Aorta (tissue), 5 donors: ENCODE measurements around the gene TNRC18. TPM values are rescaled to one million over a fixed set of nuclear protein-coding genes. Genes with fewer than 3 reads are reported as not detected.

Source experiments
- ATAC-seq: fragments of 200-7000 bp; cut with Tn5 transposase; one replicate; pipeline ENCODE4 v1.9.1; 2022; ENCODE audit warnings: moderate library complexity; ENCODE audit not compliant: low FRiP score
- DNase-seq, 2 donors: peaks; one replicate each; pipeline ENCODE4 v3.0.0-alpha.2; 2020
- H3K27ac ChIP-seq, 2 donors: one replicate each; pipeline ENCODE4 v1.5.1; 2013; ENCODE audit warnings: low read length in 2 of 2, mild to moderate bottlenecking in 2 of 2, moderate library complexity in 2 of 2, control low read depth in 1 of 2, inconsistent platforms in 1 of 2, low read depth in 1 of 2
- H3K27me3 ChIP-seq, 2 donors: one replicate each; pipeline ENCODE4 v1.6.1; 2013; ENCODE audit warnings: control low read depth in 1 of 2, low read length in 1 of 2, mild to moderate bottlenecking in 1 of 2, moderate library complexity in 1 of 2; ENCODE audit not compliant: insufficient read depth in 2 of 2, control insufficient read depth in 1 of 2
- H3K36me3 ChIP-seq, 2 donors: one replicate each; pipeline ENCODE4 v1.6.1; 2013; ENCODE audit warnings: control low read depth in 1 of 2, low read length in 1 of 2, mild to moderate bottlenecking in 1 of 2; ENCODE audit not compliant: insufficient read depth in 2 of 2, control insufficient read depth in 1 of 2
- H3K4me1 ChIP-seq, 2 donors: one replicate each; pipeline ENCODE4 v1.6.1; 2013; ENCODE audit warnings: low read length in 2 of 2, control low read depth in 1 of 2, mild to moderate bottlenecking in 1 of 2, moderate library complexity in 1 of 2; ENCODE audit not compliant: insufficient read depth in 2 of 2, control insufficient read depth in 1 of 2
- H3K4me3 ChIP-seq, 2 donors: one replicate each; pipeline ENCODE4 v1.5.1; 2013; ENCODE audit warnings: low read length in 2 of 2, control low read depth in 1 of 2, mild to moderate bottlenecking in 1 of 2
- H3K9me3 ChIP-seq: one replicate; pipeline ENCODE4 v1.6.1; 2013; ENCODE audit warnings: mild to moderate bottlenecking, low read length; ENCODE audit not compliant: control insufficient read depth
- WGBS, 2 donors: extraction: QIAGEN DNeasy Blood & Tissue Kit; methylation state at CpG; one replicate each; pipeline ENCODE4 v1.1.7; 2013; 5-methylcytosine and 5-hydroxymethylcytosine counted together
- intact Hi-C, 2 donors: fragments of 100-400 bp; cut with DNase I; formaldehyde crosslinking; loops; one replicate each; pipeline versions ENCODE4 v1.14.2 to v1.15.0; 2022
- polyA plus RNA-seq, 2 donors: library from polyadenylated mRNA; stranded (reverse); fragments of 200-250 nt; gene quantifications; one replicate each; pipeline ENCODE4 v1.2.3, GENCODE V29; 2013
- total RNA-seq, 2 donors: library from RNA; stranded (reverse); fragmentation: NEBNext Ultra II Directional; extraction: Animal tissue kit (Norgen Biotek cat#: 25700); gene quantifications; one replicate each; pipeline ENCODE4 v1.2.1, GENCODE V29; 2021
- donor health status: healthy with polysubstance abuse.
- donor health status: Bipolar disorder and iron deficiency.
- donor health status: DM: no; HTN: no; CAD: no.
- donor health status: DM: no; HTN: no; CAD: no.
- donor health status: DM: yes; HTN: yes; CAD: no.

Gene TNRC18
- total and polyA plus RNA-seq, 4 donors: 41.8 to 132 (median 78.2) TPM

GRCh38 chr7:5442757-5443305, 19.2 kb upstream of the TNRC18 start:
- H3K9me3 ChIP-seq: no peaks in the 10 kb centered on the region
- no peak for DNase-seq
- H3K27me3 ChIP-seq: no peaks in the 10 kb centered on the region
- WGBS, 2 donors: 53 to 56% methylated on average over 20 of the region's 20 CpGs
- H3K4me3 ChIP-seq: no peak overlapping the region
- H3K27ac ChIP-seq: no peak overlapping the region
- H3K36me3 ChIP-seq: no peaks in the 10 kb centered on the region
- intact Hi-C loops: no loop called here
- H3K4me1 ChIP-seq: no peaks in the 10 kb centered on the region
- no peak for ATAC-seq

GRCh38 chr7:5441840-5442503, 18.3 kb upstream of the TNRC18 start:
- WGBS, 2 donors: 60 to 66% methylated on average over 11 of the region's 11 CpGs
- DNase-seq: no peak

GRCh38 chr7:5439572-5440496, 16.2 kb upstream of the TNRC18 start:
- Histone ChIP-seq H3K4me3 (no peak overlapping the region), H3K9me3 (no peaks in the 10 kb centered on the region), H3K27ac (no peak overlapping the region), H3K27me3 (no peaks in the 10 kb centered on the region), H3K36me3 (no peaks in the 10 kb centered on the region), H3K4me1 (no peaks in the 10 kb centered on the region)
- 89% methylated on average over 23 to 24 of the region's 24 CpGs for WGBS, 2 donors
- no peak for DNase-seq
- no peak for ATAC-seq
- intact Hi-C loops: no loop called here

More at GRCh38 chr7:5441840-5442503, 18.3 kb upstream of the TNRC18 start:
- intact Hi-C loops: no loop called here
- H3K27me3 ChIP-seq: no peaks in the 10 kb centered on the region
- no peaks in the 10 kb centered on the region for H3K4me1 ChIP-seq
- H3K4me3 ChIP-seq: no peak overlapping the region
- H3K27ac ChIP-seq: no peak overlapping the region
- H3K9me3 ChIP-seq: no peaks in the 10 kb centered on the region
- ATAC-seq: no peak
- H3K36me3 ChIP-seq: no peaks in the 10 kb centered on the region

- Histone ChIP-seq H3K4me1 (no peaks in the 10 kb centered on the region), H3K9me3 (no peaks in the 10 kb centered on the region), H3K4me3 (no peak overlapping the region), H3K36me3 (no peaks in the 10 kb centered on the region), H3K27me3 (no peaks in the 10 kb centered on the region), H3K27ac (no peak overlapping the region)
- 73 to 80% methylated on average over 3 of the region's 3 CpGs for WGBS, 2 donors
- ATAC-seq: no peak
- intact Hi-C loops: no loop called here
- DNase-seq: no peak
Observed at GRCh38 chr7:5439209-5439571, 15.6 kb upstream of the TNRC18 start.

- Histone ChIP-seq H3K4me1 (no peaks in the 10 kb centered on the region), H3K36me3 (no peaks in the 10 kb centered on the region), H3K4me3 (no peak overlapping the region), H3K27me3 (no peaks in the 10 kb centered on the region), H3K9me3 (no peaks in the 10 kb centered on the region), H3K27ac (no peak overlapping the region)
- ATAC-seq (no peak), DNase-seq (no peak)
- intact Hi-C loops: no loop called here
- WGBS, 2 donors: 6 to 17% methylated on average over 5 of the region's 5 CpGs
Observed at GRCh38 chr7:5437987-5438386, 14.4 kb upstream of the TNRC18 start.

- Histone ChIP-seq H3K9me3 (no peaks in the 10 kb centered on the region), H3K27me3 (no peaks in the 10 kb centered on the region), H3K4me3 (no peak overlapping the region), H3K36me3 (no peaks in the 10 kb centered on the region), H3K4me1 (no peaks in the 10 kb centered on the region), H3K27ac (no peak overlapping the region)
- WGBS, 2 donors: 96 to 99% methylated on average over 6 of the region's 6 CpGs
- intact Hi-C loops: no loop called here
- DNase-seq: no peak
- ATAC-seq: no peak
Observed at GRCh38 chr7:5437348-5437892, 13.8 kb upstream of the TNRC18 start.

- 93 to 96% methylated on average over 5 of the region's 5 CpGs for WGBS, 2 donors
- intact Hi-C loops: no loop called here
Observed at GRCh38 chr7:5436003-5436678, 12.5 kb upstream of the TNRC18 start.

GRCh38 chr7:5435291-5436002, 11.8 kb upstream of the TNRC18 start:
- intact Hi-C loops: no loop called here
- no peaks in the 10 kb centered on the region for H3K9me3 ChIP-seq
- H3K27me3 ChIP-seq: no peaks in the 10 kb centered on the region
- ATAC-seq (no peak), DNase-seq (no peak)
- no peaks in the 10 kb centered on the region for H3K4me1 ChIP-seq
- no peak overlapping the region for H3K4me3 ChIP-seq
- WGBS, 2 donors: 91% methylated on average over 12 of the region's 12 CpGs
- H3K36me3 ChIP-seq: no peaks in the 10 kb centered on the region
- H3K27ac ChIP-seq: no peak overlapping the region

More at GRCh38 chr7:5436003-5436678, 12.5 kb upstream of the TNRC18 start:
- Histone ChIP-seq H3K9me3 (no peaks in the 10 kb centered on the region), H3K27ac (no peak overlapping the region), H3K4me3 (no peak overlapping the region), H3K27me3 (no peaks in the 10 kb centered on the region), H3K36me3 (no peaks in the 10 kb centered on the region), H3K4me1 (no peaks in the 10 kb centered on the region)
- no peak for ATAC-seq
- no peak for DNase-seq
